Transverse colon (tissue), 4 donors: Measurements from ENCODE around the gene PTGR2. TPM values are rescaled to one million over a fixed set of nuclear protein-coding genes. Genes with fewer than 3 reads are reported as not detected.
A peak's percentile ranks its signal among the peaks of the same experiment; 100 is the strongest.
"Not testable (repeated sequence)": the region's sequence is repeated elsewhere in the genome, so short reads cannot be mapped to it uniquely, and the experiment has no call there.

Experiments
- DNase-seq: peaks from one replicate; pipeline ENCODE4 v3.0.0-alpha.2; 2019
- H3K27ac ChIP-seq, 4 donors: fragments of 200-600 bp; sonication (generic); 2 replicates each; pipeline ENCODE4 v1.5.1; 2016 to 2018; ENCODE audit warnings: inconsistent platforms in 4 of 4
- H3K27me3 ChIP-seq: fragments of 200-600 bp; sonication (generic); 2 replicates; pipeline ENCODE4 v1.5.1; 2017; ENCODE audit warnings: inconsistent platforms
- H3K36me3 ChIP-seq, 4 donors: fragments of 200-600 bp; sonication (generic); 2 replicates each; pipeline ENCODE4 v1.5.1; 2017 to 2019; ENCODE audit warnings: inconsistent platforms in 4 of 4
- H3K4me1 ChIP-seq, 4 donors: fragments of 200-600 bp; sonication (generic); 2 replicates each; pipeline ENCODE4 v1.5.1; 2017 to 2020; ENCODE audit warnings: inconsistent platforms in 4 of 4
- H3K4me3 ChIP-seq, 4 donors: fragments of 200-600 bp; sonication (generic); 1 replicate in 1 of 4; 2 replicates in 3 of 4; pipeline versions ENCODE4 v1.5.1 to v1.6.1; 2017 to 2019; ENCODE audit warnings: inconsistent platforms in 4 of 4
- H3K9me3 ChIP-seq, 2 donors: fragments of 200-600 bp; sonication (generic); 2 replicates each; pipeline ENCODE4 v1.5.1; 2017 to 2019; ENCODE audit warnings: inconsistent platforms in 2 of 2
- EP300 ChIP-seq: sonication (generic); formaldehyde crosslinking; IDR thresholded peaks from one replicate; pipeline ENCODE4 v1.6.1; 2017; ENCODE audit warnings: antibody characterized with exemption, low read depth
- POLR2A ChIP-seq: fragments of 450-650 bp; IDR thresholded peaks from one replicate; pipeline ENCODE4 v1.6.1; 2016; ENCODE audit warnings: antibody characterized with exemption, mild to moderate bottlenecking, moderate library complexity
- POLR2AphosphoS5 ChIP-seq, 3 donors: sonication (generic); formaldehyde crosslinking; IDR thresholded peaks; one replicate each; pipeline ENCODE4 v1.6.1; 2016; ENCODE audit warnings: antibody characterized with exemption in 3 of 3
- WGBS, 2 donors: methylation state at CpG; one replicate each; pipeline ENCODE4 v1.1.5; 2018; ENCODE audit warnings: low coverage in 1 of 2; 5-methylcytosine and 5-hydroxymethylcytosine counted together
- in situ Hi-C, 4 donors: fragments of 200-750 bp; cut with MboI; loops; one replicate each; pipeline versions ENCODE4 v1.15.0 to v1.15.1; 2017; ENCODE audit warnings: low sequenced_read_pairs in 3 of 4, low pct_ligation_motif_present in 1 of 4, low pct_unique_long_range_greater_than_20kb in 1 of 4
- intact Hi-C: fragments of 100-400 bp; cut with DNase I; formaldehyde crosslinking; loops from one replicate; pipeline ENCODE4 v1.15.1; 2023; ENCODE audit warnings: low total_unique reads
- total RNA-seq, 4 donors: library from RNA; depleted of rRNA; stranded (reverse); fragments of >200 nt; gene quantifications; one replicate each; pipeline ENCODE4 v1.1.0, GENCODE V29; 2016
- TF ChIP-seq, protein P1 (sequence below), 5 experiments: fragments of 200-600 bp in 3 of 5; fragments of 450-650 bp in 2 of 5; sonication (generic) in 3 of 5; IDR thresholded peaks; 1 replicate in 2 of 5; 2 replicates in 3 of 5; pipeline ENCODE4 v1.5.1; 2016 to 2017; ENCODE audit warnings: antibody characterized with exemption in 5 of 5, inconsistent platforms in 3 of 5, mild to moderate bottlenecking in 2 of 5, moderate library complexity in 1 of 5

Gene PTGR2
- total RNA-seq, 4 donors from 2014 or later, result 1.8 to 15.8 (median 10.8) TPM

DNA sequence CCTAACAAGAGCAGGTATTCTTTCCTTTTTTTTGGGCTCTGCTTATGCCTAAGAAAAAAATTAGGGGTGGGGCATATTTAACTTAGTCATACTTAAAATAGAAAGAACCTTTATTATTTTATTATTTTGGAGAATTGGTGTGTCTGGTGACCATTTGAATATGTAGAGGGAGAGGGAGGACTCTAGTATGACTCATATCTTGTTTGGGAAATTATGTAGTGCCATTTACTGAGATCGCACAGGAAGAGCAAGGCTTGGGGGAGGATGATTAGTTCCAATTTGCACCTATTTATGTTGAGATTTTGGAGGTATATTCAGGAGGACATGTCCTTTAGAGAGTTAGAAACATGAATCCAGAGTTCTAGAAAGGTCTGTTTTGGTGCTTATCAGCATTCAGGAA, 44.9 kb downstream of the PTGR2 start:
- H3K27me3 ChIP-seq, result no peaks in the 10 kb centered on the region

DNA sequence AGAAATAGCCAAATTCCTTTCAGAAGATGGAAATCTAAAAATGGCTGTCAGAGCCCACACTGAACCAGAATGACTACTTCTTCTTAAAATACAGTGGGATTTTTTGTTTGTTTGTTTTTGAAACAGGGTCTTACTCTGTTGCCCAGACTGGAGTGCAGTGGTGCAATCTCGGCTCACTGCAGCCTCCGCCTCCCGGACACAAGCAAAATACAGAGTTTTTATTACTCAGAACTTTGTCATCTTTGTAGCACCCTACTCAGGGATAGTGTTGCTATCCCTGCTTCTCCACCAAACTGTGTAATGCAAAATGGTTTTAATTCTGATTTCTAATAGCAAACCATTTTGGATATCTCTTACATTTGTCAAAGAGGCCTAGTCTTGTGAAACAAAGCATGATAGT, 51.4 kb downstream of the PTGR2 start:
- peaks cover 0 to 77% (median 28%) of the 10 kb centered on the region in 4 donors for H3K36me3 ChIP-seq
- 67 to 77% methylated on average over 3 of the region's 3 CpGs for WGBS, 2 donors
- in situ Hi-C loops, result no loop called here

More for the DNA sequence above, 44.9 kb downstream of the PTGR2 start:
- WGBS, 2 donors, result 71 to 100% methylated on average over 1 of the region's 1 CpG
- Histone ChIP-seq H3K4me3 (no peak overlapping the region), H3K9me3 (no peaks in the 10 kb centered on the region), H3K27ac (peak overlapping the region in 1 of 4 donors; percentile 12), H3K36me3 (peaks cover 0 to 73% (median 25%) of the 10 kb centered on the region in 4 donors), H3K4me1 (peaks cover 0 to 6% (median 0%) of the 10 kb centered on the region in 4 donors)
- in situ Hi-C loops (no loop called here), intact Hi-C loops (no loop called here)
- no peak for TF ChIP-seq POLR2AphosphoS5 (IDR thresholded peaks at IDR 0.05)
- no peak for TF ChIP-seq EP300
- TF ChIP-seq, protein P1, sequence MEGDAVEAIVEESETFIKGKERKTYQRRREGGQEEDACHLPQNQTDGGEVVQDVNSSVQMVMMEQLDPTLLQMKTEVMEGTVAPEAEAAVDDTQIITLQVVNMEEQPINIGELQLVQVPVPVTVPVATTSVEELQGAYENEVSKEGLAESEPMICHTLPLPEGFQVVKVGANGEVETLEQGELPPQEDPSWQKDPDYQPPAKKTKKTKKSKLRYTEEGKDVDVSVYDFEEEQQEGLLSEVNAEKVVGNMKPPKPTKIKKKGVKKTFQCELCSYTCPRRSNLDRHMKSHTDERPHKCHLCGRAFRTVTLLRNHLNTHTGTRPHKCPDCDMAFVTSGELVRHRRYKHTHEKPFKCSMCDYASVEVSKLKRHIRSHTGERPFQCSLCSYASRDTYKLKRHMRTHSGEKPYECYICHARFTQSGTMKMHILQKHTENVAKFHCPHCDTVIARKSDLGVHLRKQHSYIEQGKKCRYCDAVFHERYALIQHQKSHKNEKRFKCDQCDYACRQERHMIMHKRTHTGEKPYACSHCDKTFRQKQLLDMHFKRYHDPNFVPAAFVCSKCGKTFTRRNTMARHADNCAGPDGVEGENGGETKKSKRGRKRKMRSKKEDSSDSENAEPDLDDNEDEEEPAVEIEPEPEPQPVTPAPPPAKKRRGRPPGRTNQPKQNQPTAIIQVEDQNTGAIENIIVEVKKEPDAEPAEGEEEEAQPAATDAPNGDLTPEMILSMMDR (IDR thresholded peaks at IDR 0.05), result no peak
- TF ChIP-seq POLR2A, result no peak
- no peak for DNase-seq

DNA sequence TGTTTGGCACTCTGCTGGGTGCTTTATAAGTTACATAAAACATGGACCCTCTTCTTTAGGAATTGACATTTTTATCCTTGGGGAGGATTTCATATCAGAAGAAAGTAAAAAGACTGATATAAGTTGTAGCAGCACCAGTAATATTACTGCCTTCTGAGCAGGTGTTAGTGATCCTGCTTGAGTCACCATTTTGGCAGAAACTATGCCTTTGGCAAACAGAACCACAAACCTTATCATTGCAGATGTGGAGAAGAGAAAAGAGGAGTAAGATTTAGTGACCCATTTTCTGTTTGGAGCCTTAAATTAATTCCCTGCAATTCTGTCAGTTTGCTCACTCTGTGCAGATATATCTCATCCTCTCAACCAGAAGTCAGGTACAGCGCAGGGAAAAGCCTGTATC, 58.0 kb downstream of the PTGR2 start:
- WGBS, 2 donors, result 87% methylated on average over 1 of the region's 1 CpG; no CpG with 5 or more reads in 1 of the 2 donors
- no peak for DNase-seq
- TF ChIP-seq EP300, result no peak
- TF ChIP-seq, protein P1 (IDR thresholded peaks at IDR 0.05), result no peak
- no peak for TF ChIP-seq POLR2AphosphoS5 (IDR thresholded peaks at IDR 0.05)
- no peak for TF ChIP-seq POLR2A

More for the DNA sequence above, 51.4 kb downstream of the PTGR2 start:
- Histone ChIP-seq H3K27me3 (no peaks in the 10 kb centered on the region), H3K9me3 (no peaks in the 10 kb centered on the region), H3K27ac (no peak overlapping the region), H3K4me1 (no peaks in the 10 kb centered on the region), H3K4me3 (no peak overlapping the region)
- DNase-seq, result no peak
- TF ChIP-seq POLR2A (no peak), POLR2AphosphoS5 (IDR thresholded peaks at IDR 0.05) (no peak), EP300 (no peak)
- TF ChIP-seq, protein P1 (IDR thresholded peaks at IDR 0.05), result no peak
- intact Hi-C loops, result no loop called here

DNA sequence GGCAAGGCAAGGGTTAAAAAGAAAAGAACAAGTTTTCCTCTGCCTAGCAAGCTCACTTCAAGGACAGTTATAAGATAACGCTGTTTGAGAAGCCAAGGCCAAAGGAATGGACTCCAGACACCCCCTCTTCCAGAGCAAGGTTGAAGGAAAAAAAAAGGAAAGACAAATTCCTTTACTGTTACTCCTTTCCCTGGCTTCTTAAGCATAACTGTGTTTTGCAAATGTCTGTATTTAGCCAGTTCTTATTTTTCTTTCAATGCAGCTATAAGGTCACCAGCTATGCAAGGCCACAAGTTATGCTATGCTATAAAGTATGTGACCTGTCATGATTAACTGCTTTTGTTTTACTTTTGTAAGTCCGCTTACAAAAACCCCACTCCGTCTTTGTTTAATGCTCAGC, 61.6 kb downstream of the PTGR2 start:
- 84 to 86% methylated on average over 3 of the region's 3 CpGs for WGBS, 2 donors
- Histone ChIP-seq H3K27ac (no peak overlapping the region), H3K27me3 (no peaks in the 10 kb centered on the region), H3K4me1 (no peaks in the 10 kb centered on the region), H3K9me3 (no peaks in the 10 kb centered on the region), H3K4me3 (no peak overlapping the region), H3K36me3 (peaks cover 0 to 67% (median 24%) of the 10 kb centered on the region in 4 donors)
- no peak for DNase-seq
- in situ Hi-C loops (no loop called here), intact Hi-C loops (no loop called here)
- TF ChIP-seq EP300, result no peak
- TF ChIP-seq POLR2AphosphoS5 (IDR thresholded peaks at IDR 0.05), result no peak

More for the DNA sequence above, 58.0 kb downstream of the PTGR2 start:
- H3K27me3 ChIP-seq, result no peaks in the 10 kb centered on the region
- in situ Hi-C loops (no loop called here), intact Hi-C loops (no loop called here)
- H3K9me3 ChIP-seq, result no peaks in the 10 kb centered on the region
- H3K4me3 ChIP-seq, result no peak overlapping the region
- H3K36me3 ChIP-seq, result peaks cover 0 to 89% (median 36%) of the 10 kb centered on the region in 4 donors
- no peak overlapping the region for H3K27ac ChIP-seq
- no peaks in the 10 kb centered on the region for H3K4me1 ChIP-seq

DNA sequence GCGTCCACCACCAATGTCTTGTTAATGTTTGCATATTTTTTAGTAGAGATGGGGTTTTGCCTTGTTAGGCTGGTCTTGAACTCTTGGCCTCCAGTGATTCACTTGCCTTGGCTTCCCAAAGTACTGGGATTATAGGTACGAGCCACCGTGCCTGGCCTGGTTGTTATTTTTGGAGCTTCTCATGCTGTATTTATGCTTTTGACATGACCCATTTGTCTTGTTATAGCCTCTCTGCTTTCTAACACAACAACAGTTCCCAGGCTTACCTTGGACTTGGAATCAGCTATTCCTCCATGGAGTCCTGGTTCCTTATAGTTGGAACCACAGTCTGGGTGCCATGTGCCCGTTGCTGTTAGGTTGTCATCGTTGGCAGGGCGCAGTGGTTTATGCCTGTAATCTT, 64.7 kb downstream of the PTGR2 start:
- no peak for TF ChIP-seq EP300
- TF ChIP-seq, protein P1 (IDR thresholded peaks at IDR 0.05), result no peak
- TF ChIP-seq POLR2A, result no peak
- no peak for TF ChIP-seq POLR2AphosphoS5 (IDR thresholded peaks at IDR 0.05)
- no peak overlapping the region for H3K4me3 ChIP-seq
- WGBS, 2 donors, result 71 to 90% methylated on average over 3 to 6 of the region's 6 CpGs
- H3K9me3 ChIP-seq, result no peaks in the 10 kb centered on the region
- DNase-seq, result no peak
- H3K36me3 ChIP-seq, result peaks cover 0 to 58% (median 16%) of the 10 kb centered on the region in 4 donors
- no peaks in the 10 kb centered on the region for H3K4me1 ChIP-seq
- intact Hi-C loops, result no loop called here
- in situ Hi-C loops, result no loop called here
- no peaks in the 10 kb centered on the region for H3K27me3 ChIP-seq
- no peak overlapping the region for H3K27ac ChIP-seq

DNA sequence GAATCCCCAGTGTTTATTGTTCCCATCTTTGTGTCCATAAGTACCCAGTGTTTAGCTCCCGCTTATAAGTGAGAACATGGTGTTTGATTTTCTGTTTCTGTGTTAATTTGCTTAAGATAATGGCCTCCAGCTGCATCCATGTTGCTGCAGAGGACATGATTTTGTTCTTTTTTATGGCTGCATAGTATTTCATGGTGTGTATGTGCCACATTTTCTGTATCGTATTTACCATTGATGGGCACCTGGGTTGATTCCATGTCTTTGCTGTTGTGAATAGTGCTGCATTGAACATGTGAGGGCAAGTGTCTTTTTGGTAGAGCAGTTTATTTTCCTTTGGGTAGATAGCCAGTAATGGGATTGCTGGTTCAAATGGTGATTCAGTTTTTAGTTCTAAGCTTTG, 67.8 kb downstream of the PTGR2 start:
- not testable (repeated sequence) for H3K9me3 ChIP-seq

More for the DNA sequence above, 67.8 kb downstream of the PTGR2 start:
- in situ Hi-C loops, H3K27ac ChIP-seq, H3K27me3 ChIP-seq, DNase-seq, H3K4me1 ChIP-seq, H3K4me3 ChIP-seq, intact Hi-C loops: not testable (repeated sequence)
- peaks cover 0 to 63% (median 27%) of the 10 kb centered on the region in 4 donors for H3K36me3 ChIP-seq
- WGBS, 2 donors, result 93 to 97% methylated on average over 2 of the region's 2 CpGs
